SK-N-SH treated with all-trans-retinoic acid at 6 μM for 48 hours (cell line): ENCODE results near the gene AGPS.

Experiments
- ATAC-seq: fragments of 200-7000 bp; cut with Tn5 transposase; 3 replicates; pipeline ENCODE4 v1.9.1; 2020; ENCODE audit warnings: mild to moderate bottlenecking, moderate library complexity
- BACH2 ChIP-seq: fragments of 250-450 bp; sonication (Bioruptor Pico); IDR thresholded peaks from 2 replicates; pipeline ENCODE4 v1.9.0; 2021; ENCODE audit warnings: mild to moderate bottlenecking, borderline replicate concordance
- CREB5 ChIP-seq: fragments of 250-450 bp; sonication (Bioruptor Pico); IDR thresholded peaks from 2 replicates; pipeline ENCODE4 v1.5.1; 2020; ENCODE audit warnings: low read depth, mild to moderate bottlenecking, moderate library complexity
- CSDC2 ChIP-seq: fragments of 250-450 bp; sonication (Bioruptor Pico); IDR thresholded peaks from 2 replicates; pipeline ENCODE4 v1.5.0; 2020; ENCODE audit warnings: mild to moderate bottlenecking, moderate library complexity
- CSRNP3 ChIP-seq: fragments of 250-450 bp; sonication (Bioruptor Pico); IDR thresholded peaks from 2 replicates; pipeline ENCODE4 v1.5.1; 2021; ENCODE audit warnings: mild to moderate bottlenecking, moderate library complexity
- ESRRG ChIP-seq: fragments of 250-450 bp; sonication (Bioruptor Pico); IDR thresholded peaks from 2 replicates; pipeline ENCODE4 v1.6.1; 2021; ENCODE audit warnings: mild to moderate bottlenecking
- GLIS3 ChIP-seq: fragments of 250-450 bp; sonication (Bioruptor Pico); IDR thresholded peaks from 2 replicates; pipeline ENCODE4 v1.5.0; 2020; ENCODE audit warnings: mild to moderate bottlenecking, moderate library complexity
- ISL1 ChIP-seq: fragments of 250-450 bp; sonication (Bioruptor Pico); IDR thresholded peaks from 2 replicates; pipeline ENCODE4 v2.1.2; 2022; ENCODE audit warnings: mild to moderate bottlenecking, moderate library complexity
- OSR1 ChIP-seq: fragments of 250-450 bp; sonication (Bioruptor Pico); IDR thresholded peaks from 2 replicates; pipeline ENCODE4 v1.8.0; 2022; ENCODE audit warnings: moderate library complexity, mild to moderate bottlenecking, inconsistent platforms
- PATZ1 ChIP-seq: fragments of 250-450 bp; sonication (Bioruptor Pico); IDR thresholded peaks from 2 replicates; pipeline ENCODE4 v1.8.0; 2020; ENCODE audit warnings: mild to moderate bottlenecking, moderate library complexity, borderline replicate concordance
- POU6F1 ChIP-seq: fragments of 250-450 bp; sonication (Bioruptor Pico); IDR thresholded peaks from 2 replicates; pipeline ENCODE4 v1.8.0; 2021; ENCODE audit warnings: low read depth, mild to moderate bottlenecking, moderate library complexity, borderline replicate concordance
- PPARA ChIP-seq: fragments of 250-450 bp; sonication (Bioruptor Pico); IDR thresholded peaks from 2 replicates; pipeline ENCODE4 v1.5.0; 2020; ENCODE audit warnings: mild to moderate bottlenecking, borderline replicate concordance
- RARB ChIP-seq: fragments of 250-450 bp; sonication (Bioruptor Pico); IDR thresholded peaks from 2 replicates; pipeline ENCODE4 v1.8.0; 2021; ENCODE audit warnings: mild to moderate bottlenecking, moderate library complexity
- SNAI2 ChIP-seq: fragments of 250-450 bp; sonication (Bioruptor Pico); IDR thresholded peaks from 2 replicates; pipeline ENCODE4 v1.5.0; 2020; ENCODE audit warnings: mild to moderate bottlenecking, moderate library complexity
- TCF4 ChIP-seq: fragments of 250-450 bp; sonication (Bioruptor Pico); IDR thresholded peaks from 2 replicates; pipeline ENCODE4 v1.8.0; 2021; ENCODE audit warnings: mild to moderate bottlenecking, moderate library complexity, borderline replicate concordance
- TOX ChIP-seq: fragments of 250-450 bp; sonication (Bioruptor Pico); IDR thresholded peaks from 2 replicates; pipeline ENCODE4 v1.8.0; 2021; ENCODE audit warnings: mild to moderate bottlenecking, moderate library complexity, borderline replicate concordance
- TSHZ2 ChIP-seq: fragments of 250-450 bp; sonication (Bioruptor Pico); IDR thresholded peaks from 2 replicates; pipeline ENCODE4 v1.5.0; 2020; ENCODE audit warnings: mild to moderate bottlenecking, moderate library complexity
- ZC3H10 ChIP-seq: fragments of 250-450 bp; sonication (Bioruptor Pico); IDR thresholded peaks from 2 replicates; pipeline ENCODE4 v1.5.1; 2021; ENCODE audit warnings: mild to moderate bottlenecking, moderate library complexity
- ZFP3 ChIP-seq: fragments of 250-450 bp; sonication (Bioruptor Pico); IDR thresholded peaks from 2 replicates; pipeline ENCODE4 v1.5.0; 2020; ENCODE audit warnings: mild to moderate bottlenecking, moderate library complexity
- ZFP30 ChIP-seq: fragments of 450-650 bp; formaldehyde crosslinking; IDR thresholded peaks from 2 replicates; pipeline ENCODE4 v1.5.0; 2022; ENCODE audit warnings: mild to moderate bottlenecking, moderate library complexity
- ZNF565 ChIP-seq: fragments of 450-650 bp; formaldehyde crosslinking; conservative IDR thresholded peaks from 2 replicates; pipeline ENCODE4 v1.5.0; 2020; ENCODE audit warnings: low read depth, mild to moderate bottlenecking, moderate library complexity
- ZNF70 ChIP-seq: fragments of 450-650 bp; formaldehyde crosslinking; IDR thresholded peaks from 2 replicates; pipeline ENCODE4 v1.5.0; 2020; ENCODE audit warnings: mild to moderate bottlenecking, moderate library complexity

Gene AGPS

GRCh38 chr2:177467646-177468045, 75.1 kb downstream of the AGPS start:
- no peak for TF ChIP-seq BACH2 (CRISPR knock-in tag)
- no peak for TF ChIP-seq PATZ1
- no peak for TF ChIP-seq CREB5 (CRISPR knock-in tag)
- TF ChIP-seq SNAI2 (CRISPR knock-in tag): no peak
- peak; percentile 74 for ATAC-seq

GRCh38 chr2:177471990-177472389, 79.4 kb downstream of the AGPS start:
- TF ChIP-seq SNAI2 (CRISPR knock-in tag): no peak
- no peak for TF ChIP-seq CSDC2
- no peak for TF ChIP-seq ZNF565 (CRISPR knock-in tag)
- TF ChIP-seq PATZ1: no peak
- no peak for TF ChIP-seq ESRRG
- TF ChIP-seq ZNF70 (CRISPR knock-in tag): no peak
- TF ChIP-seq ZFP3 (CRISPR knock-in tag): no peak
- no peak for TF ChIP-seq CREB5 (CRISPR knock-in tag)
- no peak for TF ChIP-seq GLIS3
- TF ChIP-seq POU6F1 (CRISPR knock-in tag): no peak
- no peak for TF ChIP-seq ZFP30
- no peak for TF ChIP-seq TSHZ2 (CRISPR knock-in tag)
- TF ChIP-seq TOX (CRISPR knock-in tag): no peak
- TF ChIP-seq TCF4 (CRISPR knock-in tag): no peak
- no peak for TF ChIP-seq CSRNP3
- TF ChIP-seq PPARA: no peak
- TF ChIP-seq OSR1 (CRISPR knock-in tag): no peak
- TF ChIP-seq ZC3H10: no peak
- TF ChIP-seq RARB: no peak
- TF ChIP-seq ISL1 (CRISPR knock-in tag): no peak
- ATAC-seq: no peak
